ENCODE data around the gene NFKBIA. TPM values are rescaled to one million over a fixed set of nuclear protein-coding genes. Genes with fewer than 3 reads are reported as not detected.

The NFKBIA gene
- total and polyA plus RNA-seq, 7 donors: 95.5 to 340 (median 258) TPM

- 98% methylated on average over 1 of the region's 1 CpG for WGBS, 2 donors
- H3K9me3 ChIP-seq: no peaks in the 10 kb centered on the region
- H3K4me1 ChIP-seq: peaks cover 0 to 17% (median 15%) of the 10 kb centered on the region in 4 donors
- TF ChIP-seq CTCF (IDR thresholded peaks at IDR 0.05) (no peak), POLR2A (IDR thresholded peaks at IDR 0.05) (no peak), EP300 (IDR thresholded peaks at IDR 0.05) (no peak), POLR2AphosphoS5 (IDR thresholded peaks at IDR 0.05) (no peak)
- no peak overlapping the region for H3K4me3 ChIP-seq
- H3K27me3 ChIP-seq: no peaks in the 10 kb centered on the region
- DNase-seq: no peak
- no peak overlapping the region for H3K27ac ChIP-seq
- H3K36me3 ChIP-seq: peaks cover 0 to 3% (median 0%) of the 10 kb centered on the region in 4 donors
- intact Hi-C loops (cut with DNase I): no loop called here
Measured at GRCh38 chr14:35392103-35392502, 12.4 kb downstream of the NFKBIA start.

- no peak for TF ChIP-seq POLR2A (IDR thresholded peaks at IDR 0.05)
- no peak for TF ChIP-seq POLR2AphosphoS5 (IDR thresholded peaks at IDR 0.05)
- no peak for TF ChIP-seq EP300 (IDR thresholded peaks at IDR 0.05)
- TF ChIP-seq CTCF (IDR thresholded peaks at IDR 0.05): no peak
- no peaks in the 10 kb centered on the region for H3K36me3 ChIP-seq
- H3K27ac ChIP-seq: no peak overlapping the region
- H3K27me3 ChIP-seq: no peaks in the 10 kb centered on the region
- peaks cover 0 to 25% (median 22%) of the 10 kb centered on the region in 4 donors for H3K4me1 ChIP-seq
- intact Hi-C loops (cut with DNase I): no loop called here
- H3K9me3 ChIP-seq: no peaks in the 10 kb centered on the region
- no peak for DNase-seq
- 92 to 95% methylated on average over 3 of the region's 3 CpGs for WGBS, 2 donors
- H3K4me3 ChIP-seq: no peak overlapping the region
Measured at GRCh38 chr14:35391388-35391710, 13.2 kb downstream of the NFKBIA start.

GRCh38 chr14:35390577-35391387 lies 13.8 kb downstream of the NFKBIA start:
- Histone ChIP-seq H3K4me3 (no peak overlapping the region), H3K36me3 (no peaks in the 10 kb centered on the region), H3K9me3 (no peaks in the 10 kb centered on the region), H3K4me1 (peaks cover 4 to 31% (median 28%) of the 10 kb centered on the region in 4 donors), H3K27me3 (no peaks in the 10 kb centered on the region), H3K27ac (no peak overlapping the region)
- 79 to 80% methylated on average over 9 of the region's 9 CpGs for WGBS, 2 donors
- intact Hi-C loops (cut with DNase I): no loop called here
- TF ChIP-seq POLR2AphosphoS5 (IDR thresholded peaks at IDR 0.05): no peak
- no peak for TF ChIP-seq POLR2A (IDR thresholded peaks at IDR 0.05)
- TF ChIP-seq EP300 (IDR thresholded peaks at IDR 0.05): no peak
- TF ChIP-seq CTCF (IDR thresholded peaks at IDR 0.05): no peak
- DNase-seq: no peak

GRCh38 chr14:35389315-35389667 lies 15.3 kb downstream of the NFKBIA start:
- Histone ChIP-seq H3K27me3 (no peaks in the 10 kb centered on the region), H3K9me3 (no peaks in the 10 kb centered on the region), H3K27ac (no peak overlapping the region), H3K36me3 (no peaks in the 10 kb centered on the region), H3K4me3 (no peak overlapping the region), H3K4me1 (peaks cover 5 to 42% (median 41%) of the 10 kb centered on the region in 4 donors)
- 95 to 98% methylated on average over 9 of the region's 9 CpGs for WGBS, 2 donors
- TF ChIP-seq POLR2AphosphoS5 (IDR thresholded peaks at IDR 0.05) (no peak), EP300 (IDR thresholded peaks at IDR 0.05) (no peak)
- intact Hi-C loops (cut with DNase I): loop anchor here (5.0 kb wide), 1 partner anchor 97 kb away; the partner anchor contains the start of gene PSMA6
- DNase-seq: no peak

- no peaks in the 10 kb centered on the region for H3K27me3 ChIP-seq
- no peaks in the 10 kb centered on the region for H3K9me3 ChIP-seq
- WGBS, 2 donors: 91 to 94% methylated on average over 14 of the region's 14 CpGs
- H3K27ac ChIP-seq: no peak overlapping the region
- no peaks in the 10 kb centered on the region for H3K36me3 ChIP-seq
- intact Hi-C loops (cut with DNase I): loop anchor here (5.0 kb wide), 1 partner anchor 96 kb away; the partner anchor contains the start of gene PSMA6
- DNase-seq: no peak
- no peak overlapping the region for H3K4me3 ChIP-seq
- TF ChIP-seq POLR2A (IDR thresholded peaks at IDR 0.05) (no peak), EP300 (IDR thresholded peaks at IDR 0.05) (no peak), POLR2AphosphoS5 (IDR thresholded peaks at IDR 0.05) (no peak), CTCF (IDR thresholded peaks at IDR 0.05) (no peak)
- peaks cover 5 to 43% (median 41%) of the 10 kb centered on the region in 4 donors for H3K4me1 ChIP-seq
Measured at GRCh38 chr14:35388656-35389314, 15.8 kb downstream of the NFKBIA start.

All from sigmoid colon (tissue), 7 donors.